Gastroesophageal sphincter (tissue), 3 donors: ENCODE results near the gene KRTAP17-1.

Experiments
- EP300 ChIP-seq: sonication (generic); formaldehyde crosslinking; IDR thresholded peaks from one replicate; pipeline ENCODE4 v1.6.1; 2017; ENCODE audit warnings: antibody characterized with exemption, mild to moderate bottlenecking
- POLR2A ChIP-seq, 2 donors: fragments of 450-650 bp; IDR thresholded peaks; one replicate each; pipeline ENCODE4 v1.6.1; 2017; ENCODE audit warnings: antibody characterized with exemption in 2 of 2, mild to moderate bottlenecking in 2 of 2, moderate library complexity in 1 of 2
- POLR2AphosphoS5 ChIP-seq: sonication (generic); formaldehyde crosslinking; IDR thresholded peaks from one replicate; pipeline ENCODE4 v1.6.1; 2017; ENCODE audit warnings: antibody characterized with exemption
- TF ChIP-seq, protein P1 (sequence below), 4 experiments: fragments of 200-600 bp in 2 of 4; fragments of 450-650 bp in 2 of 4; sonication (generic) in 1 of 4; IDR thresholded peaks; one replicate each; pipeline ENCODE4 v1.5.1; 2017 to 2019; ENCODE audit warnings: antibody characterized with exemption in 4 of 4, mild to moderate bottlenecking in 2 of 4, moderate library complexity in 2 of 4

DNA sequence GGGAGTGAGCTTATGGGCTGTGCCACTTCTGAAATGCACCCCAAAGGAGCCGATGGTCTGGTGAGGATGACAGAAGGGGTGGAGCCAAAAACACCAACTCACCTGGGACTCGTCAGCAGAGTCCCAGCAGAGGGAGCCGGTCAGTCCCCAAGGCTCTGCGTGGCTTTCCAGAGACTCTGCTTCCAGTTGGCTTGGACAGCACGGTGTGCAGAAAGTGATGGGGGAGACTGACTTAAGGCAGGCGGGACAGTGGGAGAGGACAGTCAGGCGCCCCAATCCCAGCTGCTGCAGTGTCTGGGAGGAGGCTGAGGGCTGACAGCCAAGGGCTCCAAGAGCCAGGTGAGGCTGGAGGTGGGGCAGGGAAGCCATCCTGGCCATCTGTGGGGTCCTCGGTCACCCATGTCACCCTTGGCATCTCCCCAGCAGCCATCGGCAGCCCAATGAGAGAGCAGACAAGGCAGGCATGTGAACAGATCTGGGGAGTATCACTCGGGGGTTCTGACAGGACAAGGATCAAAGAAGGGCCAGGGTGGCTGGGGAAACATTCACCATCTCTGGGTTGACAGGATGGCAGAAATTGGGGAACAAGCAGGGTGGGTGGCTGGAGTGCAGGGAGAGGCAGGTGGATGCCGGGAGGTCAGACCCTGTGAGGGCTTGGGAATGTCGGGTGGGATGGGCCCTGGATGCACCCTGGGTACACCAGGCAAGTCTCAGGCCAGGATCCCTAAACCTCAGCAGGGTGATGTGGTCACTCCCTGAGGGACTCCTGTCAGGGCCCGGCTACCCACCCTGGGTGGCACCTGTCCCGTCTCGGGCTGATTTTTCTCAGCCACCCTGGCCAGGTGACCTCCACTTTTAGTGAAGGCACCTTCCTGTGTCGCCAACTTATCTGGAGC lies 8.9 kb upstream of the KRTAP17-1 start:
- TF ChIP-seq EP300 (no peak), POLR2A (IDR thresholded peaks at IDR 0.05) (no peak), POLR2AphosphoS5 (no peak)
- TF ChIP-seq, protein P1, sequence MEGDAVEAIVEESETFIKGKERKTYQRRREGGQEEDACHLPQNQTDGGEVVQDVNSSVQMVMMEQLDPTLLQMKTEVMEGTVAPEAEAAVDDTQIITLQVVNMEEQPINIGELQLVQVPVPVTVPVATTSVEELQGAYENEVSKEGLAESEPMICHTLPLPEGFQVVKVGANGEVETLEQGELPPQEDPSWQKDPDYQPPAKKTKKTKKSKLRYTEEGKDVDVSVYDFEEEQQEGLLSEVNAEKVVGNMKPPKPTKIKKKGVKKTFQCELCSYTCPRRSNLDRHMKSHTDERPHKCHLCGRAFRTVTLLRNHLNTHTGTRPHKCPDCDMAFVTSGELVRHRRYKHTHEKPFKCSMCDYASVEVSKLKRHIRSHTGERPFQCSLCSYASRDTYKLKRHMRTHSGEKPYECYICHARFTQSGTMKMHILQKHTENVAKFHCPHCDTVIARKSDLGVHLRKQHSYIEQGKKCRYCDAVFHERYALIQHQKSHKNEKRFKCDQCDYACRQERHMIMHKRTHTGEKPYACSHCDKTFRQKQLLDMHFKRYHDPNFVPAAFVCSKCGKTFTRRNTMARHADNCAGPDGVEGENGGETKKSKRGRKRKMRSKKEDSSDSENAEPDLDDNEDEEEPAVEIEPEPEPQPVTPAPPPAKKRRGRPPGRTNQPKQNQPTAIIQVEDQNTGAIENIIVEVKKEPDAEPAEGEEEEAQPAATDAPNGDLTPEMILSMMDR (IDR thresholded peaks at IDR 0.05), result peak in 1 of 4 experiments; percentile 28
